NOMO-1 (cell line): Measurements from ENCODE around the gene UTP18.
"Not testable (repeated sequence)": the region's sequence is repeated elsewhere in the genome, so short reads cannot be mapped to it uniquely, and the experiment has no call there.

Experiments
- DNase-seq, 2 experiments: peaks; one replicate each; lab custom pipeline; 2025; ENCODE audit not compliant: unreplicated experiment in 2 of 2; lab: John Stamatoyannopoulos, UW

Gene UTP18

GRCh38 chr17:51330861-51331503 lies 70.6 kb downstream of the UTP18 start:
- DNase-seq: not testable (repeated sequence)

- no peak for DNase-seq
These were observed 74.8 kb downstream of the UTP18 start for GRCh38 chr17:51335006-51335590.

GRCh38 chr17:51335883-51336822 lies 75.8 kb downstream of the UTP18 start:
- no peak for DNase-seq

- no peak for DNase-seq
These were observed 81.1 kb downstream of the UTP18 start for GRCh38 chr17:51341457-51341856.

GRCh38 chr17:51342257-51342656 lies 81.9 kb downstream of the UTP18 start:
- DNase-seq: no peak

GRCh38 chr17:51344532-51344931 lies 84.2 kb downstream of the UTP18 start:
- no peak for DNase-seq

- DNase-seq: no peak
These were observed 86.1 kb downstream of the UTP18 start for GRCh38 chr17:51346218-51346982.
